GM13976 (cell line): ENCODE data around the gene PDE11A.
"Not testable (repeated sequence)": the region's sequence is repeated elsewhere in the genome, so short reads cannot be mapped to it uniquely, and the experiment has no call there.

Experiments
- DNase-seq: peaks from one replicate; pipeline ENCODE4 v3.0.0; 2012; ENCODE audit warnings: low spot score
- in situ Hi-C: fragments of 300-500 bp; cut with MboI; formaldehyde crosslinking; loops from one replicate; pipeline ENCODE4 v1.12.0; 2022; ENCODE audit warnings: low sequenced_read_pairs, mixed read lengths, inconsistent platforms; ENCODE audit not compliant: unreplicated experiment
- TF ChIP-seq, protein P1 (sequence below): IDR thresholded peaks from 2 replicates; pipeline ENCODE4 v1.5.1; 2012; ENCODE audit warnings: borderline replicate concordance, mild to moderate bottlenecking; ENCODE audit not compliant: insufficient read depth; ENCODE audit errors: extremely low read depth, missing control alignments, control extremely low read depth

Gene PDE11A

DNA sequence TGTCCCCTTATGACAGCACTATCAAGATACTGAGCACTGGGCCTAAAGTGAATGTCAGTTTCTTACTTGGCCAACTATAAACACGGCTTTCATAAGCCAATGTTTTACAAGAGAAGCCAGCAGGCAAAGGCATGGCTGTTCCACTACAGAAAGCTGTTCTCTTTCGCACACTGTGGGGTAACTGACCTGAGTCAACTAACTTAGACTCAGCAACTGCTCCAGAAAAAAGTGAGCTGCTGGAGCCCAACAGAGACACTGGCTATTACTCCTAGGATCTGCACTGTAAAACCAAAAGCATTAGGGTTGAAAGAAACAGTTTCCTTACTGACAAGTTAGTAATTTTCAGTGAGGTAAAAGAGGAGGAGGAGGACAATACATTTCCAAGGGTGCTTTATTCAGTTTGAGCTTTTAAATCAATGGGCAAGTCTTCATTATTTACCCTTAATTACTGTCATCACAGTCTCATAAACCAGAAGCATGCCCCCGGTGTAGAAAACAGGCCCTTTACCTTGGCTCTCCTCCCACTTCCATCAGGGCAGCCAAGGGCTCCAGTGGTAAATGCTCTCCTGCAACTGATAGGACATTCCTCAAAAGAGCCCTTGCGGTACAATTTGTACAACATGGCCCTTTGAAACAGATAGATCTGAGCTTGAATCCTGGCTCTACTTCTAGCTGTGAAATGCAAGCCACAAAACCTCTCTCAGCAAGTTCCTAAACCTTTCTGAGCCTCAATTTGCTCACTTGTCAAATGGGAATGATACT, 275.7 kb downstream of the PDE11A start:
- TF ChIP-seq, protein P1, sequence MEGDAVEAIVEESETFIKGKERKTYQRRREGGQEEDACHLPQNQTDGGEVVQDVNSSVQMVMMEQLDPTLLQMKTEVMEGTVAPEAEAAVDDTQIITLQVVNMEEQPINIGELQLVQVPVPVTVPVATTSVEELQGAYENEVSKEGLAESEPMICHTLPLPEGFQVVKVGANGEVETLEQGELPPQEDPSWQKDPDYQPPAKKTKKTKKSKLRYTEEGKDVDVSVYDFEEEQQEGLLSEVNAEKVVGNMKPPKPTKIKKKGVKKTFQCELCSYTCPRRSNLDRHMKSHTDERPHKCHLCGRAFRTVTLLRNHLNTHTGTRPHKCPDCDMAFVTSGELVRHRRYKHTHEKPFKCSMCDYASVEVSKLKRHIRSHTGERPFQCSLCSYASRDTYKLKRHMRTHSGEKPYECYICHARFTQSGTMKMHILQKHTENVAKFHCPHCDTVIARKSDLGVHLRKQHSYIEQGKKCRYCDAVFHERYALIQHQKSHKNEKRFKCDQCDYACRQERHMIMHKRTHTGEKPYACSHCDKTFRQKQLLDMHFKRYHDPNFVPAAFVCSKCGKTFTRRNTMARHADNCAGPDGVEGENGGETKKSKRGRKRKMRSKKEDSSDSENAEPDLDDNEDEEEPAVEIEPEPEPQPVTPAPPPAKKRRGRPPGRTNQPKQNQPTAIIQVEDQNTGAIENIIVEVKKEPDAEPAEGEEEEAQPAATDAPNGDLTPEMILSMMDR: no peak
- no peak for DNase-seq
- in situ Hi-C loops: no loop called here

DNA sequence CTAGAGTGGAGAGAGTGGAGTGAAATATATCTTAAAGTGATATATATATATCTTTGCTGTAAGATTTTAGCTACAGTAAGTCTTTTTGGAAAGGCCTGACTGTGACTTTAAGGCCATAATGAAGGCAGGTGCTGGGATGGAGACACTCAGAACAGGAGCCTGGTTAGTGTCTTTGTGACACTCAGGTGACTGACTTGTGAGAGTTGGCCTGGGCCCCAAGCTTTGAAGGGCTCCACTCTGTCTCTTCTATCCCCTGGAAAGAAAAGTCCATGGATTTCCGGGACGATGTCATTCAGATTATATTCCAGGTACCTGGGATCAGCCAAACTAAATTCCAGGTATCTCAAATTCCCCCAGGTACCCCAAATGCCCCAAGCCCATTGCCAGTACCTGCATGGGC, 276.6 kb downstream of the PDE11A start:
- in situ Hi-C loops: no loop called here
- TF ChIP-seq, protein P1: no peak
- no peak for DNase-seq

DNA sequence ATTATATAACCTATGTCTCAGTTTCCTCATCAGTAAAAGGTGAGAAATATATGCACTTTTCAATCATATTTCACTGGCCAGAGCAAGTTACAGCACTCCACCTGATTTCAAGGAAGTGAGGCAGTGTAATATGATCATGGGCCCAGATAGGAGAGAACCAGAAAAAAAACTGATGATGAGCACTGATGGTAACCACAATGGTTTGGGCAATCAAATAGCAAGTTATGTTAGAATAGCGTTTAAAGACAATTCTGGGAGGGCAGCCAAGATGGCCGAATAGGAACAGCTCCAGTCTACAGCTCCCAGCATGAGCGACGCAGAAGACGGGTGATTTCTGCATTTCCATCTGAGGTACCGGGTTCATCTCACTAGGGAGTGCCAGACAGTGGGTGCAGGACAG, 287.4 kb downstream of the PDE11A start:
- in situ Hi-C loops, DNase-seq: not testable (repeated sequence)

DNA sequence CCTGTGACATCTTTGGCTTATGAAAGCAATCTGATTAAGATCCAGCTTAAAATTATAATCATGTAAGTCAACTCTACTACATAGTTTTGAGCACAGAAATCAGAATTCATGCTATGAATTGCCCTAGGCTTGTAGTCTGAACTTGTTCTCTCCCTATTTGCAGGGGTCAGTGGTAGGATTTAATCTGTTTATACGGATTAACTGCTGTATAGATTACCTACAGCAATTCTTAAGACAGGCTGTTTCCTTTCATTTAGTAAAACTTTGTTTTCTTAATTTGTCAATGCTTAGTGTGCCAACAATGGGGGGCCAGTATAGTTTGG, 287.9 kb downstream of the PDE11A start:
- TF ChIP-seq, protein P1: no peak

DNA sequence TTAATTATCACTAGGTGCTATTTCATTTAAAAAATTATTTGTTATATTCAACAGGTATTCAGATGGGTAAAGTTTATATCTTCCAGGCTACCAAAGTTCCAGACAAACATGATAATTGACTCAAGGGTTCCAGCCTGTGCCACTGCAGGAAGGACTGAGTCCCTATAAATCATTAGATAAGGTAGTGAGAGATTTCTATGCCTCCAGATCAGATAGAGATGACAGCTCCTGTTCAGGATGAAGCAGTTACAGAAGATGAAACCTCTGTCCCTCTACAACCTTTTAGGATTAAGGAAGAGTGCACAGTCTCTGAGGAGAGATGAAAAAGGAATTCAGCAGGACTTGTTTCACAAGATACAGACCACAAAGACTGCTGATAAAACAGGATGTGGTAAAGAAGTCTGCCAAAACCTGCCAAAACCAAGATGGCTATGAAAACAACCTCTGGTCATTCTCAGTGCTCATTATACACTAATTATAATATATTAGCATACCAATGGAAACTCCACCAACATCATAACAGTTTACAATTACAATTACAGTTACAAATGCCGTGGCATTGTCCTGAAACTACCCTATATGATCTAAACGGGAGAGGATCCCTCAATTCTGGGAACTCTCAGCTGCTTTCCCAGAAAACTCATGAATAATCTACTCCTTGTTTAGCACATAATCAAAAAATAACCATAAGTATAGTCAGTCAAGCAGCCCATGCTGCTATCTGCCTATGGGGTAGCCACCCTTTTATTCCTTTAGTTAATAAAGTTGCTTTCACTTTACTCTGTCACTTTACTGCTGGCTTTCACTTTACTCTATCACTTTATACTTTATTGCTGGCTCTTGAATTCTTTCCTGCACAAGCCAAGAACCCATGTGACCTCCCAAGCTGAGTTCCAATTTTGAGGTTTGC, 288.5 kb downstream of the PDE11A start:
- DNase-seq: no peak
- in situ Hi-C loops: no loop called here
- TF ChIP-seq, protein P1: no peak

More for the DNA sequence above, 287.9 kb downstream of the PDE11A start:
- in situ Hi-C loops: no loop called here
- no peak for DNase-seq

DNA sequence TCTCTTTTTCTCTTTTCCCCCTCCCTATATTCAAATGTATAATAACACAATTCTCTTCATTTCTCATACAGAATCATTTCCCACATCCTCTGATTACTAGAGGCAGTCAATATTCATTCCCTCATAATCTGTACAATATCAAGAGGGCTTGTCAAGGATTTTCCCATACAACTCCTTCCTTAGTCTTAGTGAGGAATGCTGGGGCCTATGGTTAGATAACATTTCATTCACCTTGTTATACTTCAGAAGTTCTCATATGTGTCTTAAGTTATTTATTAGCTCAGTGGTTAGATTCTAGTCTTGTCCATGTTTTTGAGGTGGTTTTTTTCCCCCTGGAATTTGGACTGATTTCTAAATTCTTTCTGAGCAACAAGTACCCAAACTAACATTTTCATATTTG, 289.5 kb downstream of the PDE11A start:
- DNase-seq: no peak
- in situ Hi-C loops: no loop called here
- TF ChIP-seq, protein P1: no peak

DNA sequence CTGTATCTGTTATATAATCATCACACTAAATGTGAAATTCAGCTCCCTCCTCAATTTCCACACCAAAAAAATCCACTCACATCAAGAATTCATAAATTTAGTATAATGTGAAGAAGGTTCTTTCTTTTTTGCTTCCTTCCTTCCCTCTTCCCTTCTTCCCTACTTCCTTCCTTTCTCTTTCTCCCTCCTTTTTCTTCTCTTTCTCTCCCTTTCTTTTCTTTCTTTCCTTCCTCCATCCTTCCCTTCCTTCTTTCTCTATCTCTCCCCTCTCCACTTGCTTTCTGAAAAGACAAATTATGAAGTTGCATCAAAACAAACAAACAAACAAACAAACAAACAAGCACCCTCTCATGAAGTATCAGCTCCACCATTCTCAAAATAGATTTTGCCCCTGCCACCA, 290.0 kb downstream of the PDE11A start:
- in situ Hi-C loops: no loop called here
- no peak for DNase-seq
- TF ChIP-seq, protein P1: no peak
